K562 (cell line): ENCODE data around the gene GLRA1. TPM values are rescaled to one million over a fixed set of nuclear protein-coding genes. Genes with fewer than 3 reads are reported as not detected.

Experiments used
- AFF1 ChIP-seq, 2 experiments: fragments of 450-650 bp; IDR thresholded peaks; 2 replicates each; pipeline ENCODE4 v1.6.1; 2018; ENCODE audit warnings: mild to moderate bottlenecking in 2 of 2, low read depth in 1 of 2; ENCODE audit not compliant: partially characterized antibody in 2 of 2
- IRF2 ChIP-seq: sonication (generic); formaldehyde crosslinking; IDR thresholded peaks from 2 replicates; pipeline ENCODE4 v1.8.1; 2022; ENCODE audit warnings: mild to moderate bottlenecking, missing genetic modification reagents
- JUN ChIP-seq, 2 experiments: sonication (generic) in 1 of 2; formaldehyde crosslinking in 1 of 2; IDR thresholded peaks; 2 replicates each; pipeline versions ENCODE4 v1.6.1 to v1.8.0; 2012 to 2022; ENCODE audit warnings: borderline replicate concordance in 2 of 2, mild to moderate bottlenecking in 2 of 2, improper control_type of control experiment in 1 of 2, low read depth in 1 of 2, low read length in 1 of 2, missing genetic modification reagents in 1 of 2
- KAT7 ChIP-seq: sonication (generic); formaldehyde crosslinking; IDR thresholded peaks from 2 replicates; pipeline ENCODE4 v1.8.0; 2022; ENCODE audit warnings: missing genetic modification reagents, mild to moderate bottlenecking, borderline replicate concordance
- NCOA4 ChIP-seq: fragments of 450-650 bp; IDR thresholded peaks from 2 replicates; pipeline ENCODE4 v1.6.1; 2018; ENCODE audit warnings: mild to moderate bottlenecking; ENCODE audit not compliant: partially characterized antibody
- NFIC ChIP-seq: fragments of 450-650 bp; IDR thresholded peaks from 2 replicates; pipeline ENCODE4 v1.6.1; 2017; ENCODE audit warnings: mild to moderate bottlenecking, inconsistent platforms
- PPARD ChIP-seq: fragments of 250-450 bp; sonication (Bioruptor Pico); IDR thresholded peaks from 2 replicates; pipeline ENCODE4 v1.8.0; 2022; ENCODE audit warnings: inconsistent platforms, mild to moderate bottlenecking, moderate library complexity
- SMAD4 ChIP-seq: fragments of 250-450 bp; sonication (Bioruptor Pico); conservative IDR thresholded peaks from 2 replicates; pipeline ENCODE4 v1.8.0; 2021; ENCODE audit warnings: inconsistent platforms, mild to moderate bottlenecking, moderate library complexity
- ZNF584 ChIP-seq: fragments of 200-800 bp; sonication (Bioruptor generic); IDR thresholded peaks from 2 replicates; pipeline ENCODE4 v1.6.1; 2016; ENCODE audit warnings: low read depth, mild to moderate bottlenecking, missing genetic modification characterization, missing compliant biosample characterization
- ZNF609 ChIP-seq: sonication (generic); formaldehyde crosslinking; IDR thresholded peaks from 2 replicates; pipeline ENCODE4 v1.8.1; 2023; ENCODE audit warnings: missing genetic modification reagents, mild to moderate bottlenecking, borderline replicate concordance
- polyA plus RNA-seq, 8 experiments: library from polyadenylated mRNA; depleted of rRNA in 4 of 8; stranded (reverse) in 5 of 8; unstranded in 3 of 8; fragments of >200 nt; fragmentation: Nextera tagmentation in 2 of 8; fragmentation: Illumina TruSeq in 1 of 8; extraction: Ambion mirVana in 2 of 8; extraction: Trizol in 1 of 8; gene quantifications; 2 replicates each; pipeline versions ENCODE4 v1.2.1 to v1.2.3, GENCODE V29; 2011 to 2014; ENCODE audit warnings: inconsistent platforms in 1 of 8, missing spikeins in 1 of 8
- total RNA-seq, 7 experiments: library from RNA; depleted of rRNA in 6 of 7; stranded (reverse); fragments of >200 nt in 6 of 7; fragmentation: Illumina TruSeq in 2 of 7; extraction: Trizol in 2 of 7; gene quantifications; 2 replicates each; pipeline versions ENCODE4 v1.2.1 to v1.2.3, GENCODE V29; 2011 to 2021; ENCODE audit warnings: low replicate concordance in 1 of 7
- TF ChIP-seq, protein P1 (sequence below): fragments of 200-800 bp; sonication (Bioruptor generic); IDR thresholded peaks from 2 replicates; pipeline ENCODE4 v1.6.1; 2017; ENCODE audit warnings: missing genetic modification characterization, missing compliant biosample characterization

Gene GLRA1
- total and polyA plus RNA-seq, 9 of the 15 experiments (the other 6 are each of a cell fraction or from before 2014, with no cell fraction given), result not detected

- TF ChIP-seq AFF1 (IDR thresholded peaks at IDR 0.05; ENCODE audit: low read depth in 1 of 2, partially characterized antibody in 2 of 2), result peak in 1 of 2 experiments; percentile 99
- no peak for TF ChIP-seq NCOA4
- peak; percentile 67; the same call in 1 of the 2 replicates for TF ChIP-seq ZNF609 (CRISPR knock-in tag)
- peak; percentile 65; the same call in 1 of the 2 replicates for TF ChIP-seq SMAD4 (CRISPR knock-in tag)
- TF ChIP-seq KAT7 (CRISPR knock-in tag), result peak; percentile 59; the same call in 1 of the 2 replicates
- peak; percentile 73; the same call in 1 of the 2 replicates for TF ChIP-seq ZNF584
- TF ChIP-seq IRF2 (CRISPR knock-in tag), result peak; percentile 52; the same call in 1 of the 2 replicates
- TF ChIP-seq, protein P1, sequence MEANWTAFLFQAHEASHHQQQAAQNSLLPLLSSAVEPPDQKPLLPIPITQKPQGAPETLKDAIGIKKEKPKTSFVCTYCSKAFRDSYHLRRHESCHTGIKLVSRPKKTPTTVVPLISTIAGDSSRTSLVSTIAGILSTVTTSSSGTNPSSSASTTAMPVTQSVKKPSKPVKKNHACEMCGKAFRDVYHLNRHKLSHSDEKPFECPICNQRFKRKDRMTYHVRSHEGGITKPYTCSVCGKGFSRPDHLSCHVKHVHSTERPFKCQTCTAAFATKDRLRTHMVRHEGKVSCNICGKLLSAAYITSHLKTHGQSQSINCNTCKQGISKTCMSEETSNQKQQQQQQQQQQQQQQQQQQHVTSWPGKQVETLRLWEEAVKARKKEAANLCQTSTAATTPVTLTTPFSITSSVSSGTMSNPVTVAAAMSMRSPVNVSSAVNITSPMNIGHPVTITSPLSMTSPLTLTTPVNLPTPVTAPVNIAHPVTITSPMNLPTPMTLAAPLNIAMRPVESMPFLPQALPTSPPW (CRISPR knock-in tag), result peak; percentile 40; the same call in 1 of the 2 replicates
- TF ChIP-seq PPARD (CRISPR knock-in tag), result no peak
- no peak for TF ChIP-seq NFIC
- TF ChIP-seq JUN (IDR thresholded peaks at IDR 0.05; ENCODE audit: borderline replicate concordance, low read depth, low read length), result no peak
- TF ChIP-seq JUN (CRISPR knock-in tag; IDR thresholded peaks at IDR 0.05; ENCODE audit: borderline replicate concordance), result 0 out of 2 replicates have a peak, but pooled peaks have one; percentile 59
Measured at GRCh38 chr5:151924564-151925301, at the start of gene GLRA1 (continued).
